B cell (primary cell): Measurements from ENCODE around the gene CFAP157.

ENCODE experiments used
- EZH2 ChIP-seq: IDR thresholded peaks from 2 replicates; pipeline ENCODE4 v1.6.1; 2012; ENCODE audit warnings: borderline replicate concordance, low read depth, mild to moderate bottlenecking, moderate library complexity, low read length; ENCODE audit not compliant: insufficient read depth, poor library complexity, severe bottlenecking
- TF ChIP-seq, protein P1 (sequence below): fragments of 200-600 bp; IDR thresholded peaks from one replicate; pipeline ENCODE4 v1.8.0; 2022; ENCODE audit warnings: antibody characterized with exemption, mild to moderate bottlenecking

DNA sequence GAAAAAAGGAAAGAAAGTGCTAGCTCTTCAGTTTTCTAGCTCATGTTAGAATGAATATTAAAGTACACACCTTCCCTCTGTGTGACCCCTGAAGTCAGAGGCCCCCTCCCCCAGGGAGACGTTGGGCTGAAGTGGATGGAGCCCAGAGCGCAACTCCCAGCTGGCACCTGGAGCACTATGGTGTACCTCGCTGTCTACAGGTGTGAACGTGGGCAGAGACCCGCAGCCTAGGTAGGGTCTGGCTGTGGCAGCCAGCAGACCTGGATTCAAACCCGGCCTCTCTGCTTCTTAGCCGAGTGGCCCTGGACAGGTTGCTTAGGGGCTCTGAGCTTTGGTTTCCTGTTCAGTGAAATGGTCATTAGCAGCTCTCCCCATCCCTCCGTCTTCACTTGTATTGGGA is 22.0 kb downstream of the CFAP157 start:
- TF ChIP-seq, protein P1, sequence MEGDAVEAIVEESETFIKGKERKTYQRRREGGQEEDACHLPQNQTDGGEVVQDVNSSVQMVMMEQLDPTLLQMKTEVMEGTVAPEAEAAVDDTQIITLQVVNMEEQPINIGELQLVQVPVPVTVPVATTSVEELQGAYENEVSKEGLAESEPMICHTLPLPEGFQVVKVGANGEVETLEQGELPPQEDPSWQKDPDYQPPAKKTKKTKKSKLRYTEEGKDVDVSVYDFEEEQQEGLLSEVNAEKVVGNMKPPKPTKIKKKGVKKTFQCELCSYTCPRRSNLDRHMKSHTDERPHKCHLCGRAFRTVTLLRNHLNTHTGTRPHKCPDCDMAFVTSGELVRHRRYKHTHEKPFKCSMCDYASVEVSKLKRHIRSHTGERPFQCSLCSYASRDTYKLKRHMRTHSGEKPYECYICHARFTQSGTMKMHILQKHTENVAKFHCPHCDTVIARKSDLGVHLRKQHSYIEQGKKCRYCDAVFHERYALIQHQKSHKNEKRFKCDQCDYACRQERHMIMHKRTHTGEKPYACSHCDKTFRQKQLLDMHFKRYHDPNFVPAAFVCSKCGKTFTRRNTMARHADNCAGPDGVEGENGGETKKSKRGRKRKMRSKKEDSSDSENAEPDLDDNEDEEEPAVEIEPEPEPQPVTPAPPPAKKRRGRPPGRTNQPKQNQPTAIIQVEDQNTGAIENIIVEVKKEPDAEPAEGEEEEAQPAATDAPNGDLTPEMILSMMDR: no peak
- no peak for TF ChIP-seq EZH2
